Neutrophil (primary cell): ENCODE results near the gene WDR76.
"Not testable (repeated sequence)": the region's sequence is repeated elsewhere in the genome, so short reads cannot be mapped to it uniquely, and the experiment has no call there.

Experiments used
- H3K27ac ChIP-seq: fragments of 200-600 bp; sonication (generic); 2 replicates; pipeline ENCODE4 v1.5.1; 2016; ENCODE audit warnings: mild to moderate bottlenecking, moderate library complexity
- H3K27me3 ChIP-seq: fragments of 200-600 bp; sonication (generic); 2 replicates; pipeline ENCODE4 v1.6.0; 2016; ENCODE audit warnings: mild to moderate bottlenecking
- H3K36me3 ChIP-seq: fragments of 200-600 bp; sonication (generic); 2 replicates; pipeline ENCODE4 v1.5.1; 2017
- H3K4me1 ChIP-seq, 2 experiments: fragments of 200-600 bp in 1 of 2; sonication (generic) in 1 of 2; 1 replicate in 1 of 2; 2 replicates in 1 of 2; pipeline versions ENCODE4 v1.5.1 to v1.6.1; 2013 to 2016; ENCODE audit warnings: low read depth in 1 of 2, low read length in 1 of 2, mild to moderate bottlenecking in 1 of 2, moderate library complexity in 1 of 2; ENCODE audit not compliant: control insufficient read depth in 1 of 2, insufficient read depth in 1 of 2
- H3K4me3 ChIP-seq, 2 experiments: fragments of 200-600 bp in 1 of 2; sonication (generic) in 1 of 2; 1 replicate in 1 of 2; 2 replicates in 1 of 2; pipeline ENCODE4 v1.5.1; 2013 to 2016; ENCODE audit warnings: low read depth in 1 of 2, low read length in 1 of 2, mild to moderate bottlenecking in 1 of 2, moderate library complexity in 1 of 2
- H3K9me3 ChIP-seq: fragments of 200-600 bp; sonication (generic); 2 replicates; pipeline ENCODE4 v1.5.1; 2016
- CTCF ChIP-seq: fragments of 200-600 bp; sonication (generic); IDR thresholded peaks from 2 replicates; pipeline ENCODE4 v1.5.1; 2016; ENCODE audit warnings: antibody characterized with exemption

WDR76 gene

GRCh38 chr15:43826029-43826507, 734 bp upstream of the WDR76 start:
- Histone ChIP-seq H3K4me1 (peaks cover 22 to 32% of the 10 kb centered on the region in 2 experiments), H3K4me3 (peak overlapping the region in 1 of 2 experiments; percentile 72), H3K9me3 (no peaks in the 10 kb centered on the region), H3K36me3 (no peaks in the 10 kb centered on the region), H3K27me3 (no peaks in the 10 kb centered on the region), H3K27ac (peak overlapping the region; percentile 42)
- no peak for TF ChIP-seq CTCF

- H3K9me3 ChIP-seq: no peaks in the 10 kb centered on the region
- peaks cover 22 to 32% of the 10 kb centered on the region in 2 experiments for H3K4me1 ChIP-seq
- H3K27ac ChIP-seq: no peak overlapping the region
- no peak overlapping the region for H3K4me3 ChIP-seq
- no peaks in the 10 kb centered on the region for H3K36me3 ChIP-seq
- TF ChIP-seq CTCF: no peak
- no peaks in the 10 kb centered on the region for H3K27me3 ChIP-seq
Measured at GRCh38 chr15:43828061-43828657, 1.4 kb downstream of the WDR76 start.

DNA sequence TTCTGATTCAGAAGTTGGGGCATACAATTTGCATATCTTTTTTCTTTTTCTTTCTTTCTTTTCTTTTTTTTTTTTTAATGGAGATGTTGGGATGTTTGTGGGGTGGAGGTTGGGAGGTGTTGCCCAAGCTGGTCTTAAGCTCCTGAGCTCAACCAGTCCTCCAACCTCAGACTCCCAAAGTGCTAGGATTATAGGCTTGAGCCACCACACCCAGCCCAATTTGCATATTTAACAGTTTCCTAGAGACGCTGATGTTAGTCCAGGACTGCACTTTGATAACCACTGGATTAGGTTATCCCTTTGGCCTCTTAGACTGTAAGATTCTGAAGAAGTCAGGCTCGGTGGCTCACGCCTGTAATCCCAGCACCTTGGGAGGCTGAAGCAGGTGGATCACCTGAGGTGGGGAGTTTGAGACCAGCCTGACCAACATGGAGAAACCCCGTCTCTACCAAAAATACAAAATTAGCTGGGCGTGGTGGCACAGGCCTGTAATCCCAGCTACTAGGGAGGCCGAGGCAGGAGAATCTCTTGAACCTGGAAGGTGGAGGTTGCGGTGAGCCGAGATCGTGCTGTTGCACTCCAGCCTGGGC, 3.2 kb downstream of the WDR76 start:
- not testable (repeated sequence) for H3K27ac ChIP-seq, H3K9me3 ChIP-seq, H3K36me3 ChIP-seq, H3K4me3 ChIP-seq, H3K27me3 ChIP-seq
- H3K4me1 ChIP-seq: peaks cover 15 to 20% of the 10 kb centered on the region in 2 experiments

GRCh38 chr15:43830691-43831275, 4.0 kb downstream of the WDR76 start:
- not testable (repeated sequence) for H3K4me3 ChIP-seq, H3K36me3 ChIP-seq, H3K27me3 ChIP-seq, H3K27ac ChIP-seq, H3K9me3 ChIP-seq
- H3K4me1 ChIP-seq: peaks cover 15 to 19% of the 10 kb centered on the region in 2 experiments

- not testable (repeated sequence) for H3K9me3 ChIP-seq, H3K36me3 ChIP-seq, H3K4me3 ChIP-seq, H3K27ac ChIP-seq, H3K27me3 ChIP-seq
- H3K4me1 ChIP-seq: peaks cover 10 to 14% of the 10 kb centered on the region in 2 experiments
Measured at GRCh38 chr15:43831519-43832052, 4.8 kb downstream of the WDR76 start.

GRCh38 chr15:43832485-43832884, 5.7 kb downstream of the WDR76 start:
- H3K27ac ChIP-seq, H3K9me3 ChIP-seq, H3K27me3 ChIP-seq, H3K4me1 ChIP-seq, H3K36me3 ChIP-seq, H3K4me3 ChIP-seq: not testable (repeated sequence)

- no peak for TF ChIP-seq CTCF
- Histone ChIP-seq H3K4me1 (no peaks in the 10 kb centered on the region), H3K36me3 (peaks cover 22% of the 10 kb centered on the region), H3K9me3 (no peaks in the 10 kb centered on the region), H3K4me3 (no peak overlapping the region), H3K27ac (no peak overlapping the region), H3K27me3 (no peaks in the 10 kb centered on the region)
Measured at GRCh38 chr15:43845421-43845820, 18.6 kb downstream of the WDR76 start.
